IMR-90 (cell line): ENCODE measurements around the gene CCNK. TPM values are rescaled to one million over a fixed set of nuclear protein-coding genes. Genes with fewer than 3 reads are reported as not detected.

Experiments used
- ATAC-seq: fragments of 200-7000 bp; cut with Tn5 transposase; 2 replicates; pipeline ENCODE4 v1.9.1; 2020; ENCODE audit warnings: low read depth, mild to moderate bottlenecking, moderate library complexity
- BruUV-seq: library from RNA; stranded (reverse); fragments of 400-500 nt; replicated peaks from 2 replicates; lab custom pipeline; 2021; lab: Mats Ljungman, UMichigan
- CTCF ChIA-PET: fragments of 300-600 bp; formaldehyde crosslinking; extraction: SDS; loops from one replicate; lab custom pipeline; 2021; ENCODE audit warnings: antibody characterized with exemption; lab: Yijun Ruan, JAX
- POLR2A ChIA-PET: fragments of 300-600 bp; sonication (Branson Sonifier 250); formaldehyde crosslinking; loops from one replicate; lab custom pipeline; 2022; ENCODE audit warnings: antibody characterized with exemption; ENCODE audit not compliant: unreplicated experiment; lab: Charles Lee
- DNase-seq: peaks from one replicate; pipeline ENCODE4 v3.0.0; 2013
- H2AFZ ChIP-seq: replicated peaks from 2 replicates; pipeline ENCODE3; 2013; ENCODE audit warnings: low read length, mild to moderate bottlenecking; ENCODE audit not compliant: poor library complexity
- H2AK5ac ChIP-seq: 2 replicates; pipeline ENCODE4 v1.6.1; 2013; ENCODE audit warnings: low read depth, low read length, inconsistent platforms
- H2AK9ac ChIP-seq: replicated peaks from 2 replicates; pipeline ENCODE3; 2013; ENCODE audit warnings: mild to moderate bottlenecking, low read depth, low read length, moderate library complexity; ENCODE audit not compliant: poor library complexity
- H2BK120ac ChIP-seq: 2 replicates; pipeline ENCODE4 v1.6.1; 2013; ENCODE audit warnings: low read depth, low read length, inconsistent platforms
- H2BK15ac ChIP-seq: 3 replicates; pipeline ENCODE4 v1.6.1; 2013; ENCODE audit warnings: low read depth, low read length, inconsistent platforms
- H2BK20ac ChIP-seq: 2 replicates; pipeline ENCODE4 v1.6.1; 2013; ENCODE audit warnings: low read depth, mild to moderate bottlenecking, inconsistent platforms, low read length, moderate library complexity
- H2BK5ac ChIP-seq: 2 replicates; pipeline ENCODE4 v1.6.1; 2013; ENCODE audit warnings: mild to moderate bottlenecking, low read depth, low read length, inconsistent platforms; ENCODE audit not compliant: poor library complexity, severe bottlenecking
- H3K14ac ChIP-seq: replicated peaks from 2 replicates; pipeline ENCODE4 v1.6.1; 2013; ENCODE audit warnings: low read depth, low read length, inconsistent platforms
- H3K18ac ChIP-seq: 2 replicates; pipeline ENCODE4 v1.6.1; 2013; ENCODE audit warnings: low read depth, low read length, control low read depth
- H3K23ac ChIP-seq: 2 replicates; pipeline ENCODE4 v1.6.1; 2013; ENCODE audit warnings: low read depth, low read length, inconsistent platforms
- H3K27ac ChIP-seq: 2 replicates; pipeline ENCODE4 v1.5.1; 2013; ENCODE audit warnings: mild to moderate bottlenecking, control low read depth, low read length; ENCODE audit not compliant: insufficient read depth
- H3K27me3 ChIP-seq: 2 replicates; pipeline ENCODE4 v1.6.1; 2013; ENCODE audit warnings: low read length; ENCODE audit not compliant: control insufficient read depth, insufficient read depth
- H3K36me3 ChIP-seq: 2 replicates; pipeline ENCODE4 v1.6.1; 2013; ENCODE audit warnings: low read length, mixed read lengths; ENCODE audit not compliant: control insufficient read depth, insufficient read depth
- H3K4ac ChIP-seq: 2 replicates; pipeline ENCODE4 v1.6.1; 2013; ENCODE audit warnings: low read depth, low read length, inconsistent platforms
- H3K4me1 ChIP-seq: 2 replicates; pipeline ENCODE4 v1.6.1; 2013; ENCODE audit warnings: low read length, mixed read lengths; ENCODE audit not compliant: control insufficient read depth, insufficient read depth
- H3K4me2 ChIP-seq: 2 replicates; pipeline ENCODE4 v1.6.1; 2013; ENCODE audit warnings: low read depth, mild to moderate bottlenecking, control low read depth, low read length, moderate library complexity
- H3K4me3 ChIP-seq: 2 replicates; pipeline ENCODE4 v1.5.1; 2013; ENCODE audit warnings: low read depth, mild to moderate bottlenecking, control low read depth, low read length, moderate library complexity; ENCODE audit not compliant: insufficient read depth
- H3K56ac ChIP-seq: 2 replicates; pipeline ENCODE4 v1.6.1; 2013; ENCODE audit warnings: low read length, inconsistent platforms; ENCODE audit not compliant: insufficient read depth; ENCODE audit errors: extremely low read depth
- H3K79me1 ChIP-seq, 2 experiments: 2 replicates each; pipeline ENCODE4 v1.6.1; 2013; ENCODE audit warnings: low read length in 2 of 2, inconsistent platforms in 1 of 2, low read depth in 1 of 2
- H3K9ac ChIP-seq: 2 replicates; pipeline ENCODE4 v1.6.1; 2013; ENCODE audit warnings: low read depth, low read length, control low read depth
- H3K9me1 ChIP-seq: 2 replicates; pipeline ENCODE4 v1.6.1; 2013; ENCODE audit warnings: low read length, inconsistent platforms; ENCODE audit not compliant: insufficient read depth
- H3K9me3 ChIP-seq: 2 replicates; pipeline ENCODE4 v1.6.1; 2013; ENCODE audit warnings: low read length; ENCODE audit not compliant: control insufficient read depth, insufficient read depth
- H4K20me1 ChIP-seq: 2 replicates; pipeline ENCODE4 v1.6.1; 2013; ENCODE audit warnings: low read length, inconsistent platforms; ENCODE audit not compliant: insufficient read depth
- H4K5ac ChIP-seq: 2 replicates; pipeline ENCODE4 v1.6.1; 2013; ENCODE audit warnings: mild to moderate bottlenecking, low read depth, low read length, control low read depth
- H4K8ac ChIP-seq, 2 experiments: 2 replicates each; pipeline ENCODE4 v1.6.1; 2013; ENCODE audit warnings: low read depth in 2 of 2, low read length in 2 of 2, control low read depth in 1 of 2, inconsistent platforms in 1 of 2
- H4K91ac ChIP-seq: 2 replicates; pipeline ENCODE4 v1.6.1; 2013; ENCODE audit warnings: low read depth, low read length, inconsistent platforms; ENCODE audit not compliant: insufficient read depth
- CHD1 ChIP-seq: IDR thresholded peaks from 2 replicates; pipeline ENCODE4 v1.6.1; 2012; ENCODE audit warnings: low read depth, low read length, improper control_type of control experiment
- CTCF ChIP-seq: conservative IDR thresholded peaks from 2 replicates; pipeline ENCODE4 v1.5.1; 2012; ENCODE audit warnings: mild to moderate bottlenecking, low read depth, low read length, improper control_type of control experiment
- ELK1 ChIP-seq: fragments of 150-350 bp; IDR thresholded peaks from 2 replicates; pipeline ENCODE4 v1.6.1; 2016; ENCODE audit warnings: low read depth, mild to moderate bottlenecking, low read length, moderate library complexity, borderline replicate concordance
- FOS ChIP-seq: fragments of 150-350 bp; IDR thresholded peaks from 2 replicates; pipeline ENCODE4 v1.6.1; 2016; ENCODE audit warnings: low read depth, low read length
- MAFK ChIP-seq: IDR thresholded peaks from 2 replicates; pipeline ENCODE4 v1.6.1; 2012; ENCODE audit warnings: low read depth, low read length, improper control_type of control experiment
- MXI1 ChIP-seq: IDR thresholded peaks from 2 replicates; pipeline ENCODE4 v1.6.1; 2012; ENCODE audit warnings: low read depth, mild to moderate bottlenecking, low read length, moderate library complexity, borderline replicate concordance
- POLR2A ChIP-seq: IDR thresholded peaks from 2 replicates; pipeline ENCODE4 v1.6.1; 2012; ENCODE audit warnings: mild to moderate bottlenecking, low read depth, low read length
- RFX5 ChIP-seq: IDR thresholded peaks from 2 replicates; pipeline ENCODE4 v1.8.0; 2012; ENCODE audit warnings: low read depth, mild to moderate bottlenecking, low read length, moderate library complexity
- SMC3 ChIP-seq: fragments of 150-350 bp; IDR thresholded peaks from 2 replicates; pipeline ENCODE4 v1.6.1; 2016; ENCODE audit warnings: low read depth, mild to moderate bottlenecking, antibody characterized with exemption, low read length, moderate library complexity
- WGBS, 2 experiments: methylation state at CpG; one replicate each; pipeline versions ENCODE4 v1.1.5 to v1.1.7; 2013; ENCODE audit warnings: missing lambda C conversion rate in 2 of 2; ENCODE audit not compliant: insufficient read length in 1 of 2; ENCODE audit errors: extremely low coverage in 2 of 2; 5-methylcytosine and 5-hydroxymethylcytosine counted together
- dilution Hi-C: fragments of 300-500 bp; cut with HindIII; formaldehyde crosslinking; loops from one replicate; pipeline ENCODE4 v1.14.3; 2018; ENCODE audit warnings: low sequenced_read_pairs; ENCODE audit not compliant: unreplicated experiment
- in situ Hi-C: fragments of 300-500 bp; cut with MboI; formaldehyde crosslinking; loops from 3 replicates; pipeline ENCODE4 v1.14.3; 2019; ENCODE audit warnings: low sequenced_read_pairs, inconsistent platforms, mixed read lengths
- intact Hi-C: fragments of 100-400 bp; cut with micrococcal nuclease; formaldehyde crosslinking; loops from 2 replicates; pipeline ENCODE4 v1.10.0; 2022
- polyA plus RNA-seq, 3 experiments: library from polyadenylated mRNA; depleted of rRNA; stranded (reverse); fragments of >200 nt; gene quantifications; 2 replicates each; pipeline ENCODE4 v1.2.3, GENCODE V29; 2012; ENCODE audit warnings: low replicate concordance in 1 of 3
- total RNA-seq: library from RNA; depleted of rRNA; stranded (reverse); fragments of >200 nt; gene quantifications from 2 replicates; pipeline ENCODE4 v1.2.3, GENCODE V29; 2012

Gene CCNK
- total and polyA plus RNA-seq, 2 of the 4 experiments (the other 2 are of a cell fraction): 18.8 to 38.3 TPM

GRCh38 chr14:99507860-99508640, 26.8 kb downstream of the CCNK start:
- no peak overlapping the region for H3K9ac ChIP-seq
- H3K4me1 ChIP-seq: peaks cover 15% of the 10 kb centered on the region
- no peak overlapping the region for H2AFZ ChIP-seq
- H3K23ac ChIP-seq: no peak overlapping the region
- H2AK9ac ChIP-seq: no peak overlapping the region
- in situ Hi-C loops: no loop called here
- no peak overlapping the region for H3K27ac ChIP-seq
- peaks cover 4% of the 10 kb centered on the region; the same call in 1 of the 2 replicates for H3K9me1 ChIP-seq
- H2BK120ac ChIP-seq: no peak overlapping the region
- no TSS peak for BruUV-seq
- H3K4me2 ChIP-seq: no peak overlapping the region
- no peak overlapping the region for H3K14ac ChIP-seq
- no peak overlapping the region for H3K4ac ChIP-seq
- no peak overlapping the region for H4K5ac ChIP-seq
- TF ChIP-seq RFX5: no peak
- TF ChIP-seq ELK1: no peak
- no peak for TF ChIP-seq MAFK
- no peak for TF ChIP-seq MXI1
- no peak for TF ChIP-seq CTCF
- TF ChIP-seq CHD1: no peak
- TF ChIP-seq SMC3: no peak
- no peak for TF ChIP-seq POLR2A
- TF ChIP-seq FOS: no peak
- intact Hi-C loops: no loop called here
- H3K4me3 ChIP-seq: no peak overlapping the region
- no peak overlapping the region for H4K8ac ChIP-seq
- no peak overlapping the region for H3K18ac ChIP-seq
- H4K91ac ChIP-seq: no peak overlapping the region
- CTCF ChIA-PET: no interaction called here
- peaks cover 12 to 40% of the 10 kb centered on the region in 2 experiments for H3K79me1 ChIP-seq
- H2BK15ac ChIP-seq: no peak overlapping the region
- peaks cover 31% of the 10 kb centered on the region for H4K20me1 ChIP-seq
- H3K36me3 ChIP-seq: peaks cover 59% of the 10 kb centered on the region
- 72% methylated on average over 4 of the region's 13 CpGs; no CpG with 5 or more reads in 1 of the 2 experiments for WGBS, 2 experiments
- no peak overlapping the region for H2BK5ac ChIP-seq
- H3K27me3 ChIP-seq: no peaks in the 10 kb centered on the region
- dilution Hi-C loops: no loop called here
- no peak overlapping the region for H2AK5ac ChIP-seq
- DNase-seq (no peak), ATAC-seq (no peak)
- H2BK20ac ChIP-seq: no peak overlapping the region
- POLR2A ChIA-PET: no interaction called here
- H3K9me3 ChIP-seq: no peaks in the 10 kb centered on the region
- no peak overlapping the region for H3K56ac ChIP-seq
